T-helper 17 cell (primary cell): ENCODE measurements around the gene VSTM2L. TPM values are rescaled to one million over a fixed set of nuclear protein-coding genes. Genes with fewer than 3 reads are reported as not detected.
A peak's percentile ranks its signal among the peaks of the same experiment; 100 is the strongest.

Experiments used
- ATAC-seq: fragments of 150-1000 bp; cut with Tn5 transposase; 2 replicates; pipeline ENCODE4 v1.10.0; 2021; ENCODE audit warnings: mild to moderate bottlenecking, moderate library complexity
- DNase-seq, 3 donors: peaks; one replicate each; pipeline versions ENCODE4 v3.0.0 to v3.0.0-alpha.2; 2020 to 2021
- H3K9me3 ChIP-seq: one replicate; pipeline ENCODE4 v1.7.0; 2013; ENCODE audit warnings: low read length, mild to moderate bottlenecking; ENCODE audit not compliant: control insufficient read depth, poor library complexity, severe bottlenecking
- H3K27ac Mint-ChIP-seq: one replicate; pipeline ENCODE4 v1.8.0; 2022; ENCODE audit warnings: mild to moderate bottlenecking, moderate library complexity, mixed read lengths
- H3K27me3 Mint-ChIP-seq: one replicate; pipeline ENCODE4 v1.8.0; 2022; ENCODE audit warnings: mixed read lengths
- H3K36me3 Mint-ChIP-seq: one replicate; pipeline ENCODE4 v1.8.0; 2022; ENCODE audit warnings: low read depth, mixed read lengths
- H3K4me1 Mint-ChIP-seq: one replicate; pipeline ENCODE4 v1.8.0; 2022; ENCODE audit warnings: mild to moderate bottlenecking, mixed read lengths
- H3K4me3 Mint-ChIP-seq: one replicate; pipeline ENCODE4 v1.8.0; 2022; ENCODE audit warnings: mild to moderate bottlenecking, moderate library complexity, mixed read lengths
- total RNA-seq, 4 donors: library from RNA in 2 of 4; stranded (reverse) in 2 of 4; gene quantifications; one replicate each; pipeline ENCODE4 v1.2.3 and lab custom pipeline; 2022 to 2026

The VSTM2L gene
- total RNA-seq, 2 donors from 2014 or later = not detected

DNA sequence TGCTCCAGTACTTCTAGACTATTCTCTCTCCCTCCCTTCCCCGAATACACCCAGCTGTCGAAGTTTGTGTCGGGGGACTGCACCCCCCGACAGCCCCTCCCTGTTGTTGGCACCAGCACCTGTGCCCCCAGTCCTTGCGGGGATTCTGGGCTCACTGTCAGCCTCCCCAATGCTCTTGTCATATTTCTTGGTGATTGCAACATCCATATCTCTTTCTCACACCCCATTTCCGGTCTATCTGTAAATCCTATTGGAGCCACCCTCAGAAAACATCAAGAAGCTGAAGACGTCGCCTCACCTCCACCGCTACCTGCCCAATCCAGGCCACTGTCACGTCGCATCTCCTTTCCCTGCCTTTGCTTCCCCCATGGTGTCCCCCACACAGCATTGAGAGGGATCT is 32.6 kb upstream of the VSTM2L start:
- ATAC-seq (no peak), DNase-seq (no peak)
- Mint-ChIP-seq H3K4me1 (no peaks in the 10 kb centered on the region), H3K4me3 (no peak overlapping the region), H3K27me3 (no peaks in the 10 kb centered on the region), H3K27ac (peak overlapping the region; percentile 29), H3K36me3 (peaks cover 18% of the 10 kb centered on the region)
- H3K9me3 ChIP-seq = no peaks in the 10 kb centered on the region

DNA sequence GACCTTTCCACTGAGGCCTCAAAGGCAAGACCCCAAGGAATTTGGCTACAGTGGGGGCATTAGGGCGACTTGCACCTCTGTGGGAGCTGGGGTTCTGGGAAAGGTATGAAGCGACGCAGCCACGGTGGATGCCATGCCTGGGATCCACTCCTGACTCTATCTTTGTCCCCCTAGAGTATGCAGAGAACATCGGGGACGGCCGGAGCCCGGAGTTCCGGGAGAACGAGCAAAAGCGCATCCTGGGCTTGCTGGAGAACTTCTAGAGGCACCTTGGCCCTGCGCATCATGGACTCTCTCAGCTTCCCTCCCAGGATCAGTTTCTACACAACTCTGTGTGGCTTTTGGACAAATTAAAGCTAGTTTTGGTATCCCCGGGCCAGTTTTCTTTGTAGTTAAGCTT is 31.2 kb upstream of the VSTM2L start:
- H3K36me3 Mint-ChIP-seq = peaks cover 16% of the 10 kb centered on the region
- no peak overlapping the region for H3K4me3 Mint-ChIP-seq
- H3K4me1 Mint-ChIP-seq = no peaks in the 10 kb centered on the region
- no peaks in the 10 kb centered on the region for H3K27me3 Mint-ChIP-seq
- no peak overlapping the region for H3K27ac Mint-ChIP-seq
- DNase-seq (no peak), ATAC-seq (no peak)
- H3K9me3 ChIP-seq = no peaks in the 10 kb centered on the region

DNA sequence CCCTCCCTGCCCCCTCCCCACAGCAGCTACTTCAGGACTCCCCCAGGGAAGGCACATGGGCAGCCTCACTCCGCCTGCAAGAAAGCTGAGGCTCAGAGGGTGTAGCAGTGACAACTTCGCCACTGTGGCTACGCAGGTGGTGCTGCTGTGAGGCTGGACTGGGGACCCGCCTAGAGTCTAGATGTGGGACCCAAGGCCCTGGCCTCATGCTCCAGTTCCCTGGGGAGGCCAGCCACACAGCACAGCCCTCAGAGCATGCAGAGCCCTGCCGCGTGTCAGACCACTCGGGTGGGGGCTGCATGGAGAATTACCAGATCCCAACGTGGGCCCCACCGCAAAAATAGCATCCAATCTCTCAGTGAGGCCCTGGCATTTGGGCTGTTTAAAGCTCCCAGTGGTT is 30.8 kb upstream of the VSTM2L start:
- no peaks in the 10 kb centered on the region for H3K27me3 Mint-ChIP-seq
- H3K4me1 Mint-ChIP-seq = no peaks in the 10 kb centered on the region
- H3K36me3 Mint-ChIP-seq = peaks cover 16% of the 10 kb centered on the region
- H3K9me3 ChIP-seq = no peaks in the 10 kb centered on the region
- no peak overlapping the region for H3K27ac Mint-ChIP-seq
- H3K4me3 Mint-ChIP-seq = no peak overlapping the region
- no peak for ATAC-seq
- no peak for DNase-seq

DNA sequence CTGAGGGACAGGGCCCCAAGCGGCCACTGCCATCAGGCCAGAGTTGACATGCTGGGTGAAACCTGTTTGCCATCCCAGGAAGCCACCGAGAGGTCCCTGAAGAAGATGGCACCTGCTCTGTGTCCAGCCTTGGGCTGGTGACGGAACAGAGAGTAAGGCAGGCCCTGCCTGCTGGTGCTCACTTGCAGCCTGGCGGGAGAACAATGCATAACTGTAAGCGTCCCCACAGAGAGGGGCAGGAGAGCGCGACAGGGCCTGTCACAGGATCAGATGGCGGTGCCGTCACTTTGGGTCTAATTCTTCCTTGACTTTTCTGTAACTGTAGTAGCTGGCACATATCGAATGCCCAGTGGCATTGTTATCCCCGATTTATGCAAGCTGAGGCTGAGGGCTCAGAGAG is 29.0 kb upstream of the VSTM2L start:
- no peak overlapping the region for H3K27ac Mint-ChIP-seq

DNA sequence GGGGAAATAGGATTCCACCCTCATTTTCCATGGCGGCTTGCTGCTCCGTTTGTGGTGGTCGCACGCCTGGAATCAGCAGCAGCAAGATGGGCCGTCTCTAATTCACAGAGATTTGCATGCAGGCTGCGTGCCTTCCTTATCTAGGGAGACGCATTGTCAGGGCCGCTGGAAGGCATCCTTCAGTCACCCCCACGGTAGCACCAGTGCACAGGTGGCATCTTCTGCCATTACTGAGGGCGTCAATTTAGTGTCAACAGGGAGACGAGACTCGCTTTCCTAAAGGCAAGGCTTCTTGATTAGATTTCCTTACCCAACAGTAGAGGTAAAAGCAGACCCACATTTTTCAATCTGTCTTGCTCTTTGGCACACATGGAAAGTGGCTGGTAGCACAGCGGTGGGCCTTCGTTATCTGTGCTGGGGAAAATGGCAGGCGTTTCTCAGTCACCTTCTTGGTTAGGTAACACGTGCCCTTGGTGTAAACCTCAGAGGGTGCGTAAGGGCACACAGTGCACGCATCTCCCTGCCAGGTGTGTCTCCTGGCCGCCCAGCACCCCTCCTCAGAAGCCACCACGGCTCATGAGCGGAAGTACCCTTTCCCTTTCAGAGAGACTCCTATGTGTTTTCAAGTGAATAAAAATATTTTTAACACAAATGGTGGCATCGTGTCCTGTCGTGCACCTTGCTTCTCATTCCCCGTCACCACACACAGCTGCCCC is 27.3 kb upstream of the VSTM2L start:
- H3K27me3 Mint-ChIP-seq = no peaks in the 10 kb centered on the region
- ATAC-seq (no peak), DNase-seq (no peak)
- peaks cover 3% of the 10 kb centered on the region for H3K4me1 Mint-ChIP-seq
- no peaks in the 10 kb centered on the region for H3K9me3 ChIP-seq
- H3K36me3 Mint-ChIP-seq = peaks cover 8% of the 10 kb centered on the region
- H3K27ac Mint-ChIP-seq = no peak overlapping the region
- H3K4me3 Mint-ChIP-seq = no peak overlapping the region

More for the DNA sequence above, 29.0 kb upstream of the VSTM2L start:
- no peak for DNase-seq
- Mint-ChIP-seq H3K4me3 (no peak overlapping the region), H3K4me1 (peaks cover 3% of the 10 kb centered on the region), H3K36me3 (peaks cover 16% of the 10 kb centered on the region), H3K27me3 (no peaks in the 10 kb centered on the region)
- no peaks in the 10 kb centered on the region for H3K9me3 ChIP-seq
- ATAC-seq = no peak

DNA sequence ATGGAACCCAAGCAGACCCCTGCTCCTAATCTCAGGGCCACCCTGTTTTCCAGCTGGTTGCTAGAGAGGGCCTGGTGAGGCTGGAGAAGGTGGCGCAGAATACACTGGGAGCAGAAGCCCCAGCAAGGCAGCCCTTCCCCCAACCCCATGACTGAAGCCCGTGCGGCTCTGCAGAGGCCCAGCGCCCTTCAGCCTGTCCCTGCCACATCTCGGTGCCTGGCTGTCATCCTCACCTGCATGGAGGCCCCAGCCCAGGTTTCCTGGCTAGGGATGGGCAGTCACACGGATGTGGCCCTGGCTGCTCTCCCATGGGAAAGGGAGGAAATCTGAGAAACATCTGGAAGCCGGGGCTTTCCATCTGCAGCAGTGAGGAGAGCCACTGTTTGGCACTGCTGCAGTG is 26.1 kb upstream of the VSTM2L start:
- no peak for ATAC-seq
- Mint-ChIP-seq H3K4me3 (no peak overlapping the region), H3K4me1 (peaks cover 3% of the 10 kb centered on the region), H3K27me3 (peaks cover 6% of the 10 kb centered on the region), H3K36me3 (peaks cover 4% of the 10 kb centered on the region), H3K27ac (no peak overlapping the region)
- no peak for DNase-seq
- H3K9me3 ChIP-seq = no peaks in the 10 kb centered on the region

DNA sequence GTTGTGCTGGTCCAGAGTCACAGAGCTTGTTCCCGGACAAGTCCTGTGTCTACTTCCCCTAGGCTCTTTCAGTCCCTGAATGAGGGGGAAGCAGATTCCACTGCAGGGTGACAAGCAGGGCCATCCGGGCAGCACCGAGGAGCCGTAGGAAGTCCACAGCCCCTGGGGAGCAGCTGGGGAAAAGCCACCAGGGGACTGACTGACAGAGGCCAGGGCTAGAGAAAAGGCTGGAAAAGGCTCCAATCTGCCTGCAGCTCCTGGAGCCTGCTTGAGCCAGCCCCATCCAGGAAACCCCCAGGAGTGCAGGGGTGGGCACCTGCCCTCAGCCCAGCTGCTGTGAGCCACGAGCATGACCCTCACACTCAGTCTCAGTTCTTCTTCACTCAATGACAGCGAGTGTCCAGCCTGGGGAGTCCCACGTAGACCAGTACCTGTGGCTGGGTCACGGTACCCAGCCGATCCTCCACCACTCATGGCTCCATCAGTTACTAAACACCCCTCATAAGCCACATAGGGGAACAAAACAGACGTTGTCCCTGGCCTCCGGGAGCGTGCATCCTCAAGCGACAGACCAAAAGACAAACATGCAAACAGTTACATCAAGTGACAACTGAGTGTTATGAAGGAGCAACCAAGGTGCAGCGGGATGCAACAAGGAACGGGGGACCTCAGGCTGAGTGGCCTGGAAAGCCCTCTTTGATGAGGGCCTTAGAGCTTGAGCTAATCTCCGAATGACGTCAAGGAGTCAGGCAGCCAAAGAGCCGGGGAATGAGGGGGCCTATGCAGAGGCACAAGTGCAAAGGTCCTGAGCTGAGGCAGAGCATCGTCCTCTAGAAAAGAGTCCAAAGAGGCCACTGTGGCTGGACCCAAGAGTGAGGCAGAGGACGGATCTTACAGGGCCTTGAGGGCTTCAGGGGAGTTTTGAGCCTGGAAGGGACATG is 24.8 kb upstream of the VSTM2L start:
- Mint-ChIP-seq H3K27me3 (peaks cover 6% of the 10 kb centered on the region), H3K4me3 (no peak overlapping the region), H3K4me1 (peaks cover 3% of the 10 kb centered on the region), H3K27ac (no peak overlapping the region), H3K36me3 (peaks cover 4% of the 10 kb centered on the region)
- DNase-seq (no peak), ATAC-seq (no peak)
- no peaks in the 10 kb centered on the region for H3K9me3 ChIP-seq

DNA sequence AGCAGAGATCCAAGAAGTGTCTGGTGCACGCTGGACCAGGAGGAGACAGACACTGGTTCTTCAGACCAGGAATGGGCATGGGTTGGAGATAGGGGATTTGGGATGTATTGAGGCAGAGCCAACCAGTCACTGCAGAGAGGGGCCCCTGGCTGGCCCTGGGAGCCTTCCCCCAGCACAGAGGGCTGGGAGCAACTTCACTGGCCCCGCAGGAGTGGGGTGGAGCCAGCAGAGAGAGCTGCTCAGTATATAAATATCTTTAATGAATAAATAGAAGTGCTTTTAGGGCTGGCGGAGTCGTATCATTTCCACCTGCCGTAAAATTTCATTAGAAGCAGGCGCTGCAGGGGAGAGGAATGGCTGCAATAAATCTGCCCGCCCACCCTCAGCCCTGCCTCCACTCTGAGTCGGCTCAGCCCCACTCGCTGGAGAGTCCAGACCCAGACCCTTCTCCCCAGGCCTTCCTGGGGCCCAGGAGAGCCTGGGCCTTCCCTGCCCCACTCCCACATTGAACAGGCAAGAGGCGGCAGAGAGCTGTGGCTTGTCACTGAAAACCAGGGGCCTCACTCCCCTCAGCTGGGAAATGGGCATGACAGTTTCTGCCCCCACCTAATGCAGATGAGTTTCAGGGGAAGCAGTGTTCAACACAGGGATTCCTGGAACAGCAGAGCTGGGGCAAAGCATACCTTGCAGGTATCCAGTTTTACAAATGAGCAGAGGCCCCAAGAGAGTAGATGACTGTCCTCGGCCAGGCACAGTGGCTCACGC is 23.9 kb upstream of the VSTM2L start:
- H3K27ac Mint-ChIP-seq = no peak overlapping the region
- H3K4me3 Mint-ChIP-seq = no peak overlapping the region
- DNase-seq (no peak), ATAC-seq (no peak)
- no peaks in the 10 kb centered on the region for H3K9me3 ChIP-seq
- H3K4me1 Mint-ChIP-seq = peaks cover 5% of the 10 kb centered on the region
- H3K27me3 Mint-ChIP-seq = peaks cover 6% of the 10 kb centered on the region
- H3K36me3 Mint-ChIP-seq = peaks cover 2% of the 10 kb centered on the region

DNA sequence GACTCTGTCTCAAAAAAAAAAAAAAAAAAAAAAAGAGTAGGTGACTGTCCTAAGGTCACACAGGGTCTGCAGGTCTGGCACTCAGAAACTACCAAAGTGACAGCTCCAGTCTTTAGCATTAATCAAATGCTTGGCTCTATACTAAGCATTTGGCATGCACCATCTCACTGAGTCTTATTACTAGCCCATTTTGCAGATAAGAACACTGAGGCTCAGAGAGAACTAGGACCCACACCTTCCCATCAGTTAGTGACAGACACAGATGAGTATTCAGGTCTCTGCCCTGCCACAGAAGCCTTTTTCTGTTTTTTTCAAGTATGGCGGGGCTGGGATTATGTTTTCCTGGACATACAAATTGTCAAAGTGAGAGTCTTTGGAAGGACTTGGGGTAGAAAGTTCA is 23.1 kb upstream of the VSTM2L start:
- H3K27me3 Mint-ChIP-seq = peaks cover 6% of the 10 kb centered on the region
- H3K9me3 ChIP-seq = no peaks in the 10 kb centered on the region
- DNase-seq (no peak), ATAC-seq (no peak)
- H3K36me3 Mint-ChIP-seq = no peaks in the 10 kb centered on the region
- peaks cover 5% of the 10 kb centered on the region for H3K4me1 Mint-ChIP-seq
- no peak overlapping the region for H3K4me3 Mint-ChIP-seq
- no peak overlapping the region for H3K27ac Mint-ChIP-seq

DNA sequence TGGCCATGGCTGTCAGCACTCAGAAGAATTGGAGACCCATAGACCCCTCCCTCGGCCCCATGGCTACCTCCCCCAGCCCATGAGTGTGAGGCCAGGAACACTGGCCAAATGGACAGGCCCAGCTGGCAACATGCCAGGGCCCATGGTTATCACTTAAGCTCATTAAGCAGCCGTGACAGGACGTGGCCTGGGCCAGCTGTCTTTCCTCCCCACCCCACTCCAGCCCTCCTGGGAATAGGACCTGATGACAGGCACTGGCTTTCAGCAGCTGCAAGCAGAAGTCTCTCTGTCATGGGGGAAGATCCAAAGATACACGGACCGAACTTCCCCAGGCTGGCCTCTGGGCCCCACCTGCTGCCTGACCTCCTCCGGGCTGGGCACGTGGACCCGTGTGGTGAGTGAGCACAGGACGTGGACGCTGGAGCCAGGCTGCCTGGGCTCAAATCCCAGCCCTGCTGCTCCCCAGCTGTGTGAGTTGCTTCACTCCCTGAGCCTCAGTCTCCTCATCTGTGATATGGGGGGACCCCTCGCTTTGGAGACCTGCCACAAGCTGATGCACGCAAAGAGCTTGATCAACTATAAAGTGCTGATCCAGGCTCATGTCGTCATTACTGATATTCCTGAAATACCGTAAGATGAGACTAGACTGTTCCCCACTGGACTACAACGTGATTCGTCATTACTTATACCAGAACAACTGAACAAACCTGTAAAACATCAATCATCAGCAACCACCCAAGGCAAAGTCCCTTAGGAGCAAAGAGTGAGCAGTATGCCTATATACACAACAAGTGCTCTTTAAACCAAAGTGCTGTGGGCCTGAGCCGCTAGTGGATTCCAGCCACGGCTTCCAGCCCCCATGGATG is 22.0 kb upstream of the VSTM2L start:
- no peak for ATAC-seq
- no peak overlapping the region for H3K4me3 Mint-ChIP-seq
- H3K36me3 Mint-ChIP-seq = no peaks in the 10 kb centered on the region
- H3K27me3 Mint-ChIP-seq = peaks cover 6% of the 10 kb centered on the region
- no peak for DNase-seq
- H3K4me1 Mint-ChIP-seq = peaks cover 5% of the 10 kb centered on the region
- no peak overlapping the region for H3K27ac Mint-ChIP-seq
- H3K9me3 ChIP-seq = no peaks in the 10 kb centered on the region

DNA sequence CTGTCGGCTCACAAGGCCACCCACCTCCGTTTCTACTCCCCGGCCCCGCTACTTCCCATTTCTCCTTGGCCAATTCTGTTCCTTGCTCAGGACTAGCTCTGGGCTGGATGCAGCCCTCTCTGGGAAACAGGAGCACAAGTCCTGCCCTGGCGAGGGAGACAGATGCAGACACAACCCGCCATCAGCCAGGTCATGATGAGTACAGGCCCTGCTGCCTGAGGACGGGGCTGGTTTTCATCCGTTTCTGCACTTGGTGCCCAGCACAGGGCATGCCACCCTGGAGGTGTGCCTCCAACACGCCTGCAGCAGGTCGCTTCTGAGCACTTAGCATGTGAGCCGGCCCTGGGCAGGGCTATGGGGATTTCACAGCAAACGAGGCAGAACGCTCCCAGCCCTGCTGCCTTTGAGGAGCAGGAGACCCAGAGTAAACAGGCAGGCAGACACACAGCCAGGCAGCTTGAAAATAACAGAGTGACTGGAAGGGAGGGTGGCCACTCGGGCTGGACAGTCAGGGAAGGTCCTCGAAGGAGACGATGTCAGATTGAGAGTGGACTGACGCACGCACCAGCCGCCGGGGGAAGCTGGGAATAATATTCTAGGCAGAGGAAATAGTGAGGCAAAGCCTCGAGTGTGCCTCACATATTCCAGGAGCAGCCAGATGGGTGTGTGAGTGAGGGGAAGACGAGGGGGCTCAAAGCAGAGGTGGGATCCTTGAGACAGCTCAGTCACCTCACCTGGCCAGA is 21.2 kb upstream of the VSTM2L start:
- no peak overlapping the region for H3K4me3 Mint-ChIP-seq
- no peaks in the 10 kb centered on the region for H3K36me3 Mint-ChIP-seq
- peak overlapping the region; percentile 68 for H3K27ac Mint-ChIP-seq
- H3K9me3 ChIP-seq = no peaks in the 10 kb centered on the region
- DNase-seq (no peak), ATAC-seq (no peak)
- H3K4me1 Mint-ChIP-seq = peaks cover 5% of the 10 kb centered on the region
- H3K27me3 Mint-ChIP-seq = peaks cover 6% of the 10 kb centered on the region
